Progenitor cell of endocrine pancreas (in vitro differentiated cells): ENCODE measurements around the gene DOHH. TPM values are rescaled to one million over a fixed set of nuclear protein-coding genes. Genes with fewer than 3 reads are reported as not detected.

ENCODE experiments used
- DNase-seq: peaks from one replicate; pipeline ENCODE4 v3.0.0; 2021; ENCODE audit warnings: low spot score; ENCODE audit not compliant: unreplicated experiment
- H3K27ac Mint-ChIP-seq: 2 replicates; pipeline ENCODE4 v1.8.0; 2021; ENCODE audit warnings: mild to moderate bottlenecking, moderate library complexity, mixed read lengths
- H3K27me3 Mint-ChIP-seq: 2 replicates; pipeline ENCODE4 v1.8.0; 2021; ENCODE audit warnings: mixed read lengths
- H3K36me3 Mint-ChIP-seq: 2 replicates; pipeline ENCODE4 v1.8.0; 2022; ENCODE audit warnings: mixed read lengths; ENCODE audit not compliant: insufficient read depth
- H3K4me1 Mint-ChIP-seq: 2 replicates; pipeline ENCODE4 v1.8.0; 2021; ENCODE audit warnings: low read depth, mixed read lengths
- H3K4me3 Mint-ChIP-seq: 2 replicates; pipeline ENCODE4 v1.8.0; 2021; ENCODE audit warnings: low read depth, mild to moderate bottlenecking, moderate library complexity, mixed read lengths
- H3K9me3 Mint-ChIP-seq: 2 replicates; pipeline ENCODE4 v1.8.0; 2021; ENCODE audit warnings: low read depth, mixed read lengths
- CTCF ChIP-seq: fragments of 200-600 bp; sonication (generic); IDR thresholded peaks from one replicate; pipeline ENCODE4 v1.5.0; 2021; ENCODE audit warnings: antibody characterized with exemption, mild to moderate bottlenecking; ENCODE audit not compliant: unreplicated experiment
- total RNA-seq: library from RNA; stranded (reverse); gene quantifications from 2 replicates; pipeline ENCODE4 v1.2.1, GENCODE V29; 2021

DOHH gene
- total RNA-seq, 1 donor from 2014 or later: 9.9 TPM

GRCh38 chr19:3536429-3537100 is 36.1 kb upstream of the DOHH start:
- no peak for TF ChIP-seq CTCF
- peaks cover 4% of the 10 kb centered on the region for H3K4me1 Mint-ChIP-seq
- no peak overlapping the region for H3K4me3 Mint-ChIP-seq
- no peaks in the 10 kb centered on the region for H3K9me3 Mint-ChIP-seq
- peaks cover 14% of the 10 kb centered on the region for H3K36me3 Mint-ChIP-seq
- no peak for DNase-seq
- no peaks in the 10 kb centered on the region for H3K27me3 Mint-ChIP-seq
- no peak overlapping the region for H3K27ac Mint-ChIP-seq

- H3K27me3 Mint-ChIP-seq: no peaks in the 10 kb centered on the region
Measured at GRCh38 chr19:3535981-3536380, 35.5 kb upstream of the DOHH start.

DNA sequence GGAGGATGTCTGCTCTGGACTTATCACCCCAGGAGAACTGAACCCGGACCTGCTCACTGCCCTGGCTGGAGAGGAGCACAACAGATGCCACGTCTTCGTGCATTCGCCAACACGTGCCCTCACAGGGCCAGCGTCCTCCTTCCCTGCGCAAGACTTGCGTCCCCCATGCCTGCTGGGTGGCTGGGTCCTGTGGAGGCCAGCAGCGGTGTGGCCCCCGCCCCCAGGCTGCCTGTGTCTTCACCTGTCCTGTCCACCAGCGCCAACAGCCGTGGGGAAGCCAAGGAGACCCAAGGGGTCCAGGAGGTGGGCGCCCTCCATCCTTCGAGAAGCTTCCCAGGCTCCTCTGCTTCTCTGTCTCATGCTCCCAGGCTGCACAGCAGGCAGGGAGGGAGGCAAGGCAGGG is 35.1 kb upstream of the DOHH start:
- Mint-ChIP-seq H3K4me3 (no peak overlapping the region), H3K27me3 (no peaks in the 10 kb centered on the region), H3K27ac (no peak overlapping the region), H3K36me3 (peaks cover 14% of the 10 kb centered on the region), H3K9me3 (no peaks in the 10 kb centered on the region), H3K4me1 (peaks cover 4% of the 10 kb centered on the region)
- no peak for TF ChIP-seq CTCF
- no peak for DNase-seq

More at GRCh38 chr19:3535981-3536380, 35.5 kb upstream of the DOHH start:
- Mint-ChIP-seq H3K9me3 (no peaks in the 10 kb centered on the region), H3K36me3 (peaks cover 14% of the 10 kb centered on the region), H3K4me1 (peaks cover 4% of the 10 kb centered on the region), H3K27ac (no peak overlapping the region), H3K4me3 (no peak overlapping the region)
- DNase-seq: no peak
- TF ChIP-seq CTCF: no peak

GRCh38 chr19:3535235-3535535 is 34.7 kb upstream of the DOHH start:
- Mint-ChIP-seq H3K9me3 (no peaks in the 10 kb centered on the region), H3K27ac (no peak overlapping the region), H3K4me1 (peaks cover 4% of the 10 kb centered on the region), H3K27me3 (no peaks in the 10 kb centered on the region), H3K4me3 (no peak overlapping the region), H3K36me3 (peaks cover 14% of the 10 kb centered on the region)
- DNase-seq: no peak
- no peak for TF ChIP-seq CTCF

DNA sequence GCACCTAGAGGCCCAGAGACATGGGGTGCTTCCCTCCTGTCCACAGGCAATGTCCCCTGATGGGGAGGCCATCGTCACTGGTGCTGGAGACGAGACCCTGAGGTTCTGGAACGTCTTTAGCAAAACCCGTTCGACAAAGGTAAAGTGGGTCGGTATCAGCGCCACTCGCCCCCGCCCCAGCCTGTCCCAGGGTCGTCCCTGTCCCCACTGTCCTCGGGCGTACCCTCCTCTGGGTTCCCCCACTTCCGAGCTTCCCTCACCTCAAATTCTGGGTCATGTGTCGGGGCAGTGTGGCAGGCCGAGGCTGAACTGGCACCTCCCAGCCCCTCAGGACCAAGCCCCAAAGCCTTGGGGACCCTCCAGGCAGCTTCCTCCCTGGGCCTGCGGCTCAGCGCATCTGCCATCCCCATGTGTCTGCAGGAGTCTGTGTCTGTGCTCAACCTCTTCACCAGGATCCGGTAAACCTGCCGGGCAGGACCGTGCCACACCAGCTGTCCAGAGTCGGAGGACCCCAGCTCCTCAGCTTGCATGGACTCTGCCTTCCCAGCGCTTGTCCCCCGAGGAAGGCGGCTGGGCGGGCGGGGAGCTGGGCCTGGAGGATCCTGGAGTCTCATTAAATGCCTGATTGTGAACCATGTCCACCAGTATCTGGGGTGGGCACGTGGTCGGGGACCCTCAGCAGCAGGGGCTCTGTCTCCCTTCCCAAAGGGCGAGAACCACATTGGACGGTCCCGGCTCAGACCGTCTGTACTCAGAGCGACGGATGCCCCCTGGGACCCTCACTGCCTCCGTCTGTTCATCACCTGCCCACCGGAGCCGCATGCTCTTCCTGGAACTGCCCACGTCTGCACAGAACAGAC is 34.1 kb upstream of the DOHH start:
- no peak overlapping the region for H3K27ac Mint-ChIP-seq

More for the DNA sequence above, 34.1 kb upstream of the DOHH start:
- no peak for DNase-seq
- TF ChIP-seq CTCF: no peak
- Mint-ChIP-seq H3K4me3 (no peak overlapping the region), H3K4me1 (peaks cover 4% of the 10 kb centered on the region), H3K36me3 (peaks cover 13% of the 10 kb centered on the region), H3K27me3 (no peaks in the 10 kb centered on the region), H3K9me3 (no peaks in the 10 kb centered on the region)
